ENCODE data around the gene RPS19. TPM values are rescaled to one million over a fixed set of nuclear protein-coding genes. Genes with fewer than 3 reads are reported as not detected.

Gene RPS19
- polyA plus RNA-seq, 2 of the 4 experiments (the other 2 are of a cell fraction) = 3,564 to 7,778 TPM

GRCh38 chr19:41905273-41906002, 45.4 kb downstream of the RPS19 start:
- 0 out of 6 replicates have a peak, but pooled peaks of 1 of the 2 experiments have one; percentile 1 for ATAC-seq

DNA sequence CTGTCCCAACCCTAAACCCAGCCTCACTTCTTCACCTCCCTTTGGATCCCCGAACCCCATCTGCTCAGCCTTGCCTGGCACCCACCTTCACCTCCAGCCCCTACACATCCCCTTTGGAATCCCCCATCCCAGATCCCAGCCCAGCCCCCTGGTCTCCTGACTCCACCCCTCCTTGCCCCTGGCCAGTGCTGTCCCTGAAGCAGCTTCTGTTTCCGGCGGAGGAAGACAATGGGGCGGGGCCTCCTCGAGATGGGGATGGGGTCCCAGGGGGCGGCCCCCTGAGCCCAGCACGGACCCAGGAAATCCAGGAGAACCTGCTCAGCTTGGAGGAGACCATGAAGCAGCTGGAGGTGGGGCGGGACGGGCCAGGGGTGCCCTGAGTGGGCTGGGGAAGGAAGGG, 46.2 kb downstream of the RPS19 start:
- H3K4me1 ChIP-seq = peaks cover 46% of the 10 kb centered on the region
- H3K9me3 ChIP-seq = no peaks in the 10 kb centered on the region
- DNase-seq (ENCODE audit: low read depth in 1 of 2, low spot score in 1 of 2) = no peak
- TF ChIP-seq FOXS1 (CRISPR knock-in tag; IDR thresholded peaks at IDR 0.05) (no peak), RFX5 (IDR thresholded peaks at IDR 0.05) (no peak), POLR2AphosphoS2 (conservative IDR thresholded peaks at IDR 0.05; ENCODE audit: low read length) (no peak), JUN (IDR thresholded peaks at IDR 0.05) (no peak), CHD4 (IDR thresholded peaks at IDR 0.05; ENCODE audit: borderline replicate concordance) (no peak), FOSL2 (IDR thresholded peaks at IDR 0.05) (no peak), FOSL2 (CRISPR knock-in tag; IDR thresholded peaks at IDR 0.05) (no peak), HMGXB4 (CRISPR knock-in tag; IDR thresholded peaks at IDR 0.05; ENCODE audit: borderline replicate concordance) (no peak), EP300 (IDR thresholded peaks at IDR 0.05) (no peak), NPAS2 (CRISPR knock-in tag; IDR thresholded peaks at IDR 0.05; ENCODE audit: borderline replicate concordance) (no peak), TFCP2L1 (CRISPR knock-in tag; IDR thresholded peaks at IDR 0.05) (no peak), HEYL (CRISPR knock-in tag; IDR thresholded peaks at IDR 0.05) (no peak)
- TF ChIP-seq, protein P1, sequence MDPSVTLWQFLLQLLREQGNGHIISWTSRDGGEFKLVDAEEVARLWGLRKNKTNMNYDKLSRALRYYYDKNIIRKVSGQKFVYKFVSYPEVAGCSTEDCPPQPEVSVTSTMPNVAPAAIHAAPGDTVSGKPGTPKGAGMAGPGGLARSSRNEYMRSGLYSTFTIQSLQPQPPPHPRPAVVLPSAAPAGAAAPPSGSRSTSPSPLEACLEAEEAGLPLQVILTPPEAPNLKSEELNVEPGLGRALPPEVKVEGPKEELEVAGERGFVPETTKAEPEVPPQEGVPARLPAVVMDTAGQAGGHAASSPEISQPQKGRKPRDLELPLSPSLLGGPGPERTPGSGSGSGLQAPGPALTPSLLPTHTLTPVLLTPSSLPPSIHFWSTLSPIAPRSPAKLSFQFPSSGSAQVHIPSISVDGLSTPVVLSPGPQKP (IDR thresholded peaks at IDR 0.05; ENCODE audit: low read depth, low read length) = no peak
- no peak overlapping the region for H3K4me2 ChIP-seq
- POLR2A ChIA-PET = no interaction called here
- CTCF ChIA-PET = interaction anchor here (0.6 to 4.9 kb wide), 11 partner anchors 11 to 398 kb away, joined by 3 to 28 read pairs (median 7); partner anchors contain the start of genes RABAC1 and RPS19
- H3K4me3 ChIP-seq = no peak overlapping the region
- ATAC-seq = no peak
- no peak for FAIRE-seq
- peak overlapping the region in 1 of 2 experiments; percentile 78; a peak in 3 of 6 replicates for H3K27ac ChIP-seq
- WGBS (ENCODE audit: missing lambda C conversion rate) = 77% methylated on average over 8 of the region's 9 CpGs

More at GRCh38 chr19:41905273-41906002, 45.4 kb downstream of the RPS19 start:
- H3K4me2 ChIP-seq = peak overlapping the region; percentile 75; the same call in 2 of the 3 replicates
- FAIRE-seq (peak; percentile 70), DNase-seq (ENCODE audit: low read depth in 1 of 2, low spot score in 1 of 2) (no peak)
- H3K4me1 ChIP-seq = peaks cover 46% of the 10 kb centered on the region
- ChIA-PET CTCF (interaction anchor here (0.6 to 4.9 kb wide), 15 partner anchors 10 to 1500 kb away, joined by 3 to 28 read pairs (median 5); partner anchors contain the start of genes RABAC1 and RPS19), POLR2A (no interaction called here)
- no peak overlapping the region for H3K4me3 ChIP-seq
- no peak for TF ChIP-seq KDM5A (IDR thresholded peaks at IDR 0.05)
- H3K27ac ChIP-seq = peak overlapping the region; percentile 42 to 78; a peak in 4 of 6 replicates
- 86% methylated on average over 24 of the region's 24 CpGs for WGBS (ENCODE audit: missing lambda C conversion rate)
- H3K9me3 ChIP-seq = no peaks in the 10 kb centered on the region

DNA sequence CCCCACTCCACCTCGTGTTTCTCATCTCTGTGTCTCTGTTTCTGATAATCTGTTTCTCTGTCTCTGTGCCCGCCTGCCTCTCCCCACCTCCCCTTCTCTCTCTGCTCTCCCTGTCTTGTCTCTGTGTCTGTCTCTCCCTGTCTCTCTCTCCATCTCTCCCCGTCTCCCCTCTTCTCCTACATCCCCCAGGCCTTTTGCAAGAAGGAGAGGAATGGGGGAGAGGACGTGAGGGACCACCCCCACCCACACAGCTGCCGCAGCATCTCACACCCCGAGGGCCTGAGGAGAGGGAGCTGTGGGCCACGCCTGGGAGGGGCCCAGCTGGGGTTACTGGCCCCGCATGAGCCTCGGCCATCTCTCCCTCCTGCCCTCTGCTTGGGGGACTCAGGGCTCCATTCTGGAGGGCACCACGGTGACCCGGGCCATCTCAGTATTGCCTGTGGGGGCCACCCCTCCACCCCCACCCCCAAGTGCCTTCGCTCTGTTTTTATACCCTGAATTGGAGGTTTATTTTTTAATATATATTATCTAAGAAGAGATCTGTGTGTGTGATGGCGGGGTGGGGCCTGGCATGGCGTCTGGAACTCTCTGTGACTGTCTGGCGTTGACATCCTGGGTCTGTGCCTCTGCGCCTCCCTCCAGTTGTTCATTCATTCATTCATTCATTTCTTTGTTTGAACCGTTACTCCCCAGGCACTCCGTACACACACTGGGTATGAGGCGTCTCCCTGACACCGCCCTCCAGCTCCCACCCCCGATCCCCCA, 47.0 kb downstream of the RPS19 start:
- WGBS (ENCODE audit: missing lambda C conversion rate) = 81% methylated on average over 21 of the region's 21 CpGs
- Histone ChIP-seq H3K9me3 (no peaks in the 10 kb centered on the region), H3K4me1 (peaks cover 46% of the 10 kb centered on the region), H3K4me3 (no peak overlapping the region), H3K27ac (peak overlapping the region in 1 of 2 experiments; percentile 40; a peak in 1 of 6 replicates), H3K4me2 (no peak overlapping the region)
- ChIA-PET POLR2A (no interaction called here), CTCF (interaction anchor here (0.5 to 4.9 kb wide), 12 partner anchors 12 to 260 kb away, joined by 3 to 28 read pairs (median 6); partner anchors contain the start of genes RABAC1 and RPS19)
- TF ChIP-seq MYC (IDR thresholded peaks at IDR 0.05; ENCODE audit: borderline replicate concordance, low read length) = no peak
- TF ChIP-seq ZC3H11A (IDR thresholded peaks at IDR 0.05) = no peak
- TF ChIP-seq TFCP2L1 (CRISPR knock-in tag; IDR thresholded peaks at IDR 0.05) = no peak
- TF ChIP-seq FOSL2 (IDR thresholded peaks at IDR 0.05) = no peak
- TF ChIP-seq FOSL2 (CRISPR knock-in tag; IDR thresholded peaks at IDR 0.05) = no peak
- TF ChIP-seq MAX (IDR thresholded peaks at IDR 0.05) = no peak
- no peak for TF ChIP-seq JUNB (IDR thresholded peaks at IDR 0.05)
- TF ChIP-seq EP300 (IDR thresholded peaks at IDR 0.05) = no peak
- TF ChIP-seq FOXS1 (CRISPR knock-in tag; IDR thresholded peaks at IDR 0.05) = no peak
- TF ChIP-seq PHF8 (IDR thresholded peaks at IDR 0.05; ENCODE audit: borderline replicate concordance, low read depth) = no peak
- TF ChIP-seq, protein P2, sequence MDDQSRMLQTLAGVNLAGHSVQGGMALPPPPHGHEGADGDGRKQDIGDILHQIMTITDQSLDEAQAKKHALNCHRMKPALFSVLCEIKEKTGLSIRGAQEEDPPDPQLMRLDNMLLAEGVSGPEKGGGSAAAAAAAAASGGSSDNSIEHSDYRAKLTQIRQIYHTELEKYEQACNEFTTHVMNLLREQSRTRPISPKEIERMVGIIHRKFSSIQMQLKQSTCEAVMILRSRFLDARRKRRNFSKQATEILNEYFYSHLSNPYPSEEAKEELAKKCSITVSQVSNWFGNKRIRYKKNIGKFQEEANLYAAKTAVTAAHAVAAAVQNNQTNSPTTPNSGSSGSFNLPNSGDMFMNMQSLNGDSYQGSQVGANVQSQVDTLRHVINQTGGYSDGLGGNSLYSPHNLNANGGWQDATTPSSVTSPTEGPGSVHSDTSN (IDR thresholded peaks at IDR 0.05) = no peak
- no peak for TF ChIP-seq CHD4 (IDR thresholded peaks at IDR 0.05; ENCODE audit: borderline replicate concordance)
- TF ChIP-seq HEYL (CRISPR knock-in tag; IDR thresholded peaks at IDR 0.05) = no peak
- no peak for TF ChIP-seq JUN (IDR thresholded peaks at IDR 0.05)
- DNase-seq (ENCODE audit: low read depth in 1 of 2, low spot score in 1 of 2) (no peak), ATAC-seq (no peak), FAIRE-seq (no peak)
